GM21423 (cell line): Measurements from ENCODE around the gene EHHADH.
A peak's percentile ranks its signal among the peaks of the same experiment; 100 is the strongest.
"Not testable (repeated sequence)": the region's sequence is repeated elsewhere in the genome, so short reads cannot be mapped to it uniquely, and the experiment has no call there.

Experiments
- ATAC-seq: cut with Tn5 transposase; IDR thresholded peaks from one replicate; pipeline ENCODE4 v1.9.1; 2021; ENCODE audit warnings: mild to moderate bottlenecking, moderate library complexity; ENCODE audit not compliant: unreplicated experiment

EHHADH gene

GRCh38 chr3:185253133-185253532 is 716 bp downstream of the EHHADH start:
- not testable (repeated sequence) for ATAC-seq

- ATAC-seq: no peak
Measured at GRCh38 chr3:185251272-185251671, 2.6 kb downstream of the EHHADH start.

GRCh38 chr3:185250653-185251052 is 3.2 kb downstream of the EHHADH start:
- no peak for ATAC-seq

- ATAC-seq: no peak
Measured at GRCh38 chr3:185250247-185250646, 3.6 kb downstream of the EHHADH start.

- ATAC-seq: no peak
Measured at GRCh38 chr3:185242642-185243041, 11.2 kb downstream of the EHHADH start.

- no peak for ATAC-seq
Measured at GRCh38 chr3:185236969-185237368, 16.9 kb downstream of the EHHADH start.

- no peak for ATAC-seq
Measured at GRCh38 chr3:185233328-185233727, 20.5 kb downstream of the EHHADH start.

GRCh38 chr3:185226526-185226925 is 27.3 kb downstream of the EHHADH start:
- ATAC-seq: not testable (repeated sequence)

GRCh38 chr3:185225523-185225922 is 28.3 kb downstream of the EHHADH start:
- no peak for ATAC-seq

- no peak for ATAC-seq
Measured at GRCh38 chr3:185225080-185225479, 28.8 kb downstream of the EHHADH start.

GRCh38 chr3:185221203-185221602 is 32.6 kb downstream of the EHHADH start:
- ATAC-seq: no peak

- no peak for ATAC-seq
Measured at GRCh38 chr3:185216607-185216958, 37.3 kb downstream of the EHHADH start.

- no peak for ATAC-seq
Measured at GRCh38 chr3:185215873-185216606, 37.8 kb downstream of the EHHADH start.

GRCh38 chr3:185212559-185212958 is 41.3 kb downstream of the EHHADH start:
- no peak for ATAC-seq

GRCh38 chr3:185212086-185212485 is 41.8 kb downstream of the EHHADH start:
- ATAC-seq: no peak

- no peak for ATAC-seq
Measured at GRCh38 chr3:185210621-185211142, 43.2 kb downstream of the EHHADH start.

GRCh38 chr3:185208823-185209222 is 45.0 kb downstream of the EHHADH start:
- no peak for ATAC-seq

GRCh38 chr3:185207931-185208746 is 45.7 kb downstream of the EHHADH start:
- peak; percentile 90 for ATAC-seq

GRCh38 chr3:185207481-185207880 is 46.4 kb downstream of the EHHADH start:
- no peak for ATAC-seq

GRCh38 chr3:185205865-185206264 is 48.0 kb downstream of the EHHADH start:
- no peak for ATAC-seq

GRCh38 chr3:185204894-185205293 is 49.0 kb downstream of the EHHADH start:
- ATAC-seq: no peak

- ATAC-seq: no peak
Measured at GRCh38 chr3:185200639-185201038, 53.2 kb downstream of the EHHADH start.
